Pancreas (tissue), 10 donors: ENCODE measurements around the gene SKA2. TPM values are rescaled to one million over a fixed set of nuclear protein-coding genes. Genes with fewer than 3 reads are reported as not detected.
"Not testable (repeated sequence)": the region's sequence is repeated elsewhere in the genome, so short reads cannot be mapped to it uniquely, and the experiment has no call there.

ENCODE experiments used
- ATAC-seq, 4 donors: fragments of 200-7000 bp; cut with Tn5 transposase; one replicate each; pipeline versions ENCODE4 v1.8.0 to v1.9.1; 2020; ENCODE audit warnings: mild to moderate bottlenecking in 4 of 4, moderate library complexity in 4 of 4
- DNase-seq, 6 donors: peaks; one replicate each; pipeline ENCODE4 v3.0.0-alpha.2; 2020
- FAIRE-seq: peaks from 2 replicates; lab custom pipeline; 2012; peaks lifted over from hg19 to GRCh38; lab: Jason Lieb, UNC
- H3K27ac ChIP-seq, 4 donors: fragments of 200-600 bp; sonication (generic); 1 replicate in 3 of 4; 2 replicates in 1 of 4; pipeline versions ENCODE4 v1.5.0 to v1.8.0; 2020
- H3K27me3 ChIP-seq, 4 donors: fragments of 200-600 bp; one replicate each; pipeline ENCODE4 v1.8.0; 2021
- H3K36me3 ChIP-seq, 3 donors: fragments of 200-600 bp; sonication (generic) in 1 of 3; one replicate each; pipeline versions ENCODE4 v1.5.0 to v1.8.0; 2020 to 2021
- H3K4me1 ChIP-seq, 3 donors: fragments of 200-600 bp; one replicate each; pipeline ENCODE4 v1.8.0; 2021
- H3K4me3 ChIP-seq, 4 donors: fragments of 200-600 bp; sonication (generic) in 2 of 4; one replicate each; pipeline versions ENCODE4 v1.5.0 to v1.8.0; 2020 to 2021
- H3K9me3 ChIP-seq, 4 donors: fragments of 200-600 bp; one replicate each; pipeline ENCODE4 v1.8.0; 2021
- WGBS, 2 donors: extraction: QIAGEN DNeasy Blood & Tissue Kit; methylation state at CpG; one replicate each; pipeline ENCODE4 v1.1.7; 2013; 5-methylcytosine and 5-hydroxymethylcytosine counted together
- intact Hi-C, 3 donors: fragments of 100-400 bp; cut with DNase I; formaldehyde crosslinking; loops; one replicate each; pipeline versions ENCODE4 v1.11.1 to v1.14.2; 2022
- polyA plus RNA-seq, 2 donors: library from polyadenylated mRNA; stranded (reverse); fragments of 200-250 nt; gene quantifications; one replicate each; pipeline ENCODE4 v1.2.3, GENCODE V29; 2013
- total RNA-seq, 6 donors: library from RNA; stranded (reverse); fragmentation: NEBNext Ultra II Directional in 4 of 6; extraction: Animal tissue kit (Norgen Biotek cat#: 25700) in 4 of 6; gene quantifications; one replicate each; pipeline versions ENCODE4 v1.2.1 to v1.2.4, GENCODE V29; 2021 to 2023
- TF ChIP-seq, protein P1 (sequence below), 4 donors: fragments of 200-600 bp; sonication (generic) in 3 of 4; IDR thresholded peaks; one replicate each; pipeline versions ENCODE4 v1.5.0 to v1.8.0; 2021; ENCODE audit warnings: antibody characterized with exemption in 4 of 4
- donor health status: healthy with polysubstance abuse.
- donor health status: DM: no; HTN: no; CAD: no; lungs with moderate emphysema.
- donor health status: DM: no; HTN: no; CAD: no.
- donor health status: control.
- donor health status: control.
- donor health status: Bipolar disorder and iron deficiency.
- donor health status: DM: yes; HTN: yes; CAD: no.
- donor health status: DM: no; HTN: no; CAD: no.
- donor health status: DM: no; HTN: no; CAD: no.
- donor health status: DM: yes; HTN: yes; CAD: no.

The SKA2 gene
- total and polyA plus RNA-seq, 8 donors, result 7.6 to 19.5 (median 12.4) TPM

DNA sequence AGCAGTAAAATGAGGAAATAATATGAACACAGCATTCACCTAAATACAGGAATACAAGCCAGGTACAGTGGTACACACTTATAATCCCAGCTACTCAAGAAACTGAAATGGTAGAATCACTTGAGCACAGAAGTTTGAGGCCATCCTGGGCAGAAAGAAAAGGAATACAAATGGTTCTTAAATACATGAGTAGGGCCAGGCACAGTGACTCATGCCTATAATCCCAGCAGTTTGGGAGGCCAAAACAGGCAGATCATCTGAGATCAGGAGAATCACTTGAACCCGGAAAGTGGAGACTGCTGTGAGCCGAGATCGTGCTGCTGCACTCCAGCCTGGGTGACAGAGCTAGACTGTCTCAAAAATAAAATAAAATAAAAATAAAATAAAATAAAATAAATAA, 31.9 kb upstream of the SKA2 start:
- DNase-seq, result no peak
- Histone ChIP-seq H3K4me1 (no peaks in the 10 kb centered on the region), H3K27ac (no peak overlapping the region), H3K9me3 (no peaks in the 10 kb centered on the region), H3K27me3 (no peaks in the 10 kb centered on the region), H3K4me3 (no peak overlapping the region), H3K36me3 (no peaks in the 10 kb centered on the region)
- FAIRE-seq, result no peak
- ATAC-seq, result no peak
- 97% methylated on average over 3 of the region's 3 CpGs for WGBS, 2 donors
- intact Hi-C loops, result no loop called here
- TF ChIP-seq, protein P1, sequence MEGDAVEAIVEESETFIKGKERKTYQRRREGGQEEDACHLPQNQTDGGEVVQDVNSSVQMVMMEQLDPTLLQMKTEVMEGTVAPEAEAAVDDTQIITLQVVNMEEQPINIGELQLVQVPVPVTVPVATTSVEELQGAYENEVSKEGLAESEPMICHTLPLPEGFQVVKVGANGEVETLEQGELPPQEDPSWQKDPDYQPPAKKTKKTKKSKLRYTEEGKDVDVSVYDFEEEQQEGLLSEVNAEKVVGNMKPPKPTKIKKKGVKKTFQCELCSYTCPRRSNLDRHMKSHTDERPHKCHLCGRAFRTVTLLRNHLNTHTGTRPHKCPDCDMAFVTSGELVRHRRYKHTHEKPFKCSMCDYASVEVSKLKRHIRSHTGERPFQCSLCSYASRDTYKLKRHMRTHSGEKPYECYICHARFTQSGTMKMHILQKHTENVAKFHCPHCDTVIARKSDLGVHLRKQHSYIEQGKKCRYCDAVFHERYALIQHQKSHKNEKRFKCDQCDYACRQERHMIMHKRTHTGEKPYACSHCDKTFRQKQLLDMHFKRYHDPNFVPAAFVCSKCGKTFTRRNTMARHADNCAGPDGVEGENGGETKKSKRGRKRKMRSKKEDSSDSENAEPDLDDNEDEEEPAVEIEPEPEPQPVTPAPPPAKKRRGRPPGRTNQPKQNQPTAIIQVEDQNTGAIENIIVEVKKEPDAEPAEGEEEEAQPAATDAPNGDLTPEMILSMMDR (IDR thresholded peaks at IDR 0.05), result no peak

DNA sequence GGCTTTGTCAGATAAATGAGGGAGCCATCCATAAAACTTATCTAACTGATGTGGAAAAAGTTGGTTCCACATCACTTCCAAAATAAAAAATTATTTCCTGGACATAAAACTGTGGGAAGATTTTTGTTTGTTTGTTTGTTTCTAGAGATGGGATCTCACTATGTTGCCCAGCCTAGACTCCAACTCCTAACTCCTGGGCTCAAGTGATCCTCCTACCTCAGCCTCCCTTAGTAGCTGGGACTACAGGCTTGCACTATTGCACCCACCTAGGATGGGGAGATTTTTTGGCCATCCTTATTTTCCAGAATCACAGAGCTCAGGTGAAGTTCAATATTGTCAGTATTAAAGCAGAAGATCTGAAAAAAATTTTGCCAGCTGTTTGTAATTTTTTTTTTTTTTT, 31.0 kb upstream of the SKA2 start:
- DNase-seq (no peak), FAIRE-seq (no peak), ATAC-seq (no peak)
- TF ChIP-seq, protein P1 (IDR thresholded peaks at IDR 0.05), result no peak
- intact Hi-C loops, result no loop called here
- Histone ChIP-seq H3K36me3 (no peaks in the 10 kb centered on the region), H3K4me1 (no peaks in the 10 kb centered on the region), H3K9me3 (no peaks in the 10 kb centered on the region), H3K27ac (no peak overlapping the region), H3K27me3 (no peaks in the 10 kb centered on the region), H3K4me3 (no peak overlapping the region)

DNA sequence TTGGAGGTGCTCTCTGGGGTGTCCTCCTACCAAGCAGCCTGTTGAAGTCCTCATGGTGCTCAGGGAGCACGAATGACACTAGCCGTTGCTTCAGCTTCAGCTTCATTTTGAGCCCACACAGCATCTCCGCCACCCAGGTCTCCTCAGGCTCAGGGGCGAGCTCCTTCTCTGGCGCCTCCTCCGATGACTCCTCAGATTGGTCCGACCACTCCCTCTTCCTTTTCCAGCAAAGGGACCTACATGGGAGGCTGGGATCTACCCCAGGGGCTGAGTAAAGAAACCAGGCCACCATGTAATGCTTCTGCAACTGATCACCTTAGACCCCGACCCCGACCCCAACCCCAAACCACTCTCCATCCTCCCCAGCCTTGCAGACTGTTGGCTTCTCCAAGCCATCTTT, 26.5 kb upstream of the SKA2 start:
- Histone ChIP-seq H3K27me3 (no peaks in the 10 kb centered on the region), H3K9me3 (no peaks in the 10 kb centered on the region), H3K36me3 (no peaks in the 10 kb centered on the region), H3K4me1 (no peaks in the 10 kb centered on the region), H3K4me3 (no peak overlapping the region), H3K27ac (no peak overlapping the region)
- WGBS, 2 donors, result 94 to 96% methylated on average over 9 of the region's 9 CpGs
- DNase-seq, result no peak
- intact Hi-C loops, result no loop called here
- TF ChIP-seq, protein P1 (IDR thresholded peaks at IDR 0.05), result no peak
- ATAC-seq, result no peak
- FAIRE-seq, result no peak

DNA sequence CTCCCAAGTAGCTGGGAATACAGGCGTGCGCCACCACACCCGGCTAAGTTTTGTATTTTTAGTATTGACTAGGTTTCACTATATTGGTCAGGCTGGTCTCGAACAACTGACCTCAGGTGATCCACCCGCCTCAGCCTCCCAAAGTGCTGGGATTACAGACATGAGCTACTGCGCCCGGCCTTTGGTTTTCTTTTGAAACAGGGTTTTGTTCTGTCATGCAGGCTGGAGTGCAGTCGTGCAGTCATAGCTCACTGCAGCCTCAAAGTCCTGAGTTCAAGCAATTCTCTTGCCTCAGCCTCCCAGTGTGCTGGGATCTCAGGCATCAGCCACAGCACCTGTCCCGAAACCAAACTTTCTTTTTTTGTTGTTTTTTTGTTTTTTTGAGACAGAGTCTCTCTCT, 25.6 kb upstream of the SKA2 start:
- Histone ChIP-seq H3K27me3 (no peaks in the 10 kb centered on the region), H3K36me3 (no peaks in the 10 kb centered on the region), H3K27ac (no peak overlapping the region), H3K4me1 (no peaks in the 10 kb centered on the region), H3K9me3 (no peaks in the 10 kb centered on the region), H3K4me3 (no peak overlapping the region)
- DNase-seq, result no peak
- no peak for FAIRE-seq
- TF ChIP-seq, protein P1 (IDR thresholded peaks at IDR 0.05), result no peak
- intact Hi-C loops, result no loop called here
- ATAC-seq, result no peak
- 94 to 97% methylated on average over 9 of the region's 9 CpGs for WGBS, 2 donors

DNA sequence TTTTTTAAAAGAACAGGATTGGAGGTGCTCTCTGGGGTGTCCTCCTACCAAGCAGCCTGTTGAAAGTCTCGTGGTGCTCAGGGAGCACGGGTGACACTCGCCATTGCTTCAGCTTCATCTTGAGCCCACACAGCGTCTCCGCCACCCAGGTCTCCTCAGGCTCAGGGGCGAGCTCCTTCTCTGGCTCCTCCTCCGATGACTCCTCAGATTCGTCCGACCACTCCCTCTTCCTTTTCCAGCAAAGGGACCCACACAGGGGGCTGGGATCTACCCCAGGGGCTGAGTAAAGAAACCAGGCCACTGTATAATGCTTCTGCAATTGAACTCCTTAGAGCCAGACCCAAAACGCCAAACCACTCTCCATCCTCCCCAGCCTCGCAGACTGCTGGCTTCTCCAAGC, 24.6 kb upstream of the SKA2 start:
- WGBS, 2 donors, result 87 to 93% methylated on average over 11 of the region's 11 CpGs
- FAIRE-seq, intact Hi-C loops, H3K27ac ChIP-seq, H3K4me3 ChIP-seq, DNase-seq, H3K4me1 ChIP-seq, H3K27me3 ChIP-seq, ATAC-seq, H3K9me3 ChIP-seq, H3K36me3 ChIP-seq: not testable (repeated sequence)
